HCT116 (cell line): ENCODE measurements around the gene KCNIP4. TPM values are rescaled to one million over a fixed set of nuclear protein-coding genes. Genes with fewer than 3 reads are reported as not detected.

Experiments used
- ATAC-seq: fragments of 200-7000 bp; cut with Tn5 transposase; 2 replicates; pipeline ENCODE4 v1.9.1; 2020; ENCODE audit warnings: mild to moderate bottlenecking, moderate library complexity
- BruUV-seq: library from RNA; stranded (reverse); fragments of 400-500 nt; replicated peaks from 2 replicates; lab custom pipeline; 2021; lab: Mats Ljungman, UMichigan
- CTCF ChIA-PET: fragments of 300-600 bp; sonication (Branson Sonifier 250); formaldehyde crosslinking; loops from one replicate; lab custom pipeline; 2021; ENCODE audit warnings: antibody characterized with exemption; lab: Charles Lee
- POLR2A ChIA-PET: fragments of 300-600, 350-600 bp; sonication (Branson Sonifier 250); formaldehyde crosslinking; loops from one replicate; lab custom pipeline; 2021; ENCODE audit warnings: antibody characterized with exemption; lab: Charles Lee
- RAD21 ChIA-PET, 2 experiments: fragments of 300-600 bp; sonication (Branson Sonifier 250); formaldehyde crosslinking; loops; one replicate each; lab custom pipeline; 2023; ENCODE audit warnings: low total read pairs in 2 of 2; ENCODE audit not compliant: uncharacterized antibody in 2 of 2, unreplicated experiment in 2 of 2, low non-redundant PET in 1 of 2; lab: Charles Lee
- DNase-seq: peaks from one replicate; pipeline ENCODE4 v3.0.0-alpha.2; 2010; ENCODE audit warnings: low read depth, low spot score
- H2AFZ ChIP-seq: fragments of 200-600 bp; shearing (Covaris generic), sonication (generic); 2 replicates; pipeline ENCODE4 v1.6.1; 2017; ENCODE audit warnings: low read depth, mixed run types, mixed read lengths, antibody characterized with exemption, low read length; ENCODE audit not compliant: poor library complexity, severe bottlenecking
- H3K27ac ChIP-seq: 2 replicates; pipeline ENCODE4 v1.5.1; 2012; ENCODE audit warnings: low read depth, low read length
- H3K27me3 ChIP-seq: fragments of 200-600 bp; sonication (generic); 2 replicates; pipeline ENCODE4 v1.6.1; 2016; ENCODE audit warnings: mixed run types, low read length, mixed read lengths; ENCODE audit not compliant: insufficient read depth
- H3K36me3 ChIP-seq, 2 experiments: fragments of 200-500 bp in 1 of 2; fragments of 200-600 bp in 1 of 2; sonication (Bioruptor generic) in 1 of 2; sonication (generic) in 1 of 2; 2 replicates each; pipeline versions ENCODE4 v1.5.1 to v1.6.1; 2014 to 2016; ENCODE audit warnings: low read length in 2 of 2, inconsistent platforms in 1 of 2, mixed read lengths in 1 of 2, mixed run types in 1 of 2; ENCODE audit not compliant: insufficient read depth in 2 of 2, control insufficient read depth in 1 of 2
- H3K4me1 ChIP-seq, 2 experiments: fragments of 200-600 bp in 1 of 2; sonication (generic) in 1 of 2; 2 replicates each; pipeline versions ENCODE4 v1.5.1 to v1.6.1; 2012 to 2017; ENCODE audit warnings: low read length in 2 of 2, inconsistent platforms in 1 of 2, mild to moderate bottlenecking in 1 of 2, mixed read lengths in 1 of 2, mixed run types in 1 of 2, moderate library complexity in 1 of 2; ENCODE audit not compliant: insufficient read depth in 2 of 2, control insufficient read depth in 1 of 2
- H3K4me2 ChIP-seq: fragments of 200-600 bp; sonication (generic); 2 replicates; pipeline ENCODE4 v1.6.1; 2017; ENCODE audit warnings: mixed run types, low read length, mixed read lengths
- H3K4me3 ChIP-seq, 2 experiments: fragments of 200-600 bp in 1 of 2; sonication (generic) in 1 of 2; replicated peaks in 1 of 2; 2 replicates each; pipeline ENCODE4 v1.5.1; 2011 to 2016; ENCODE audit warnings: low read length in 2 of 2, control low read depth in 1 of 2, low read depth in 1 of 2, mild to moderate bottlenecking in 1 of 2, mixed read lengths in 1 of 2, mixed run types in 1 of 2
- H3K79me2 ChIP-seq: fragments of 200-600 bp; sonication (generic); 2 replicates; pipeline ENCODE4 v1.6.1; 2017; ENCODE audit warnings: mild to moderate bottlenecking, mixed run types, low read length, moderate library complexity, mixed read lengths; ENCODE audit not compliant: insufficient read depth
- H3K9ac ChIP-seq: fragments of 200-600 bp; sonication (generic); 2 replicates; pipeline ENCODE4 v1.6.1; 2016; ENCODE audit warnings: low read length, mixed read lengths
- H3K9me2 ChIP-seq: fragments of 200-600 bp; sonication (generic), shearing (Covaris generic); 2 replicates; pipeline ENCODE4 v1.6.1; 2017; ENCODE audit warnings: mixed run types, mild to moderate bottlenecking, moderate library complexity; ENCODE audit not compliant: insufficient read depth
- H3K9me3 ChIP-seq, 2 experiments: fragments of 200-500 bp in 1 of 2; fragments of 200-600 bp in 1 of 2; sonication (Bioruptor generic) in 1 of 2; sonication (generic) in 1 of 2; 2 replicates each; pipeline ENCODE4 v1.6.1; 2014 to 2017; ENCODE audit warnings: low read length in 2 of 2, mixed read lengths in 2 of 2, inconsistent platforms in 1 of 2, low read depth in 1 of 2, mild to moderate bottlenecking in 1 of 2, mixed run types in 1 of 2, moderate library complexity in 1 of 2; ENCODE audit not compliant: control insufficient read depth in 1 of 2, insufficient read depth in 1 of 2
- H4K20me1 ChIP-seq: fragments of 200-600 bp; sonication (generic), shearing (Covaris generic); 2 replicates; pipeline ENCODE4 v1.6.1; 2017; ENCODE audit warnings: mixed run types, mild to moderate bottlenecking, moderate library complexity; ENCODE audit not compliant: insufficient read depth
- CEBPB ChIP-seq: IDR thresholded peaks from 2 replicates; pipeline ENCODE4 v1.6.1; 2012; ENCODE audit warnings: low read depth
- EGR1 ChIP-seq: IDR thresholded peaks from 2 replicates; pipeline ENCODE4 v1.6.1; 2012; ENCODE audit warnings: low read depth
- ELF1 ChIP-seq: IDR thresholded peaks from 2 replicates; pipeline ENCODE4 v1.6.1; 2012; ENCODE audit warnings: low read depth, borderline replicate concordance
- EZH2 ChIP-seq: fragments of 200-600 bp; sonication (generic); IDR thresholded peaks from 2 replicates; pipeline ENCODE4 v1.6.1; 2017; ENCODE audit warnings: antibody characterized with exemption, mixed run types
- EZH2phosphoT487 ChIP-seq: fragments of 200-600 bp; IDR thresholded peaks from 2 replicates; pipeline ENCODE4 v1.6.1; 2018; ENCODE audit warnings: antibody characterized with exemption, borderline replicate concordance
- FOSL1 ChIP-seq: IDR thresholded peaks from 2 replicates; pipeline ENCODE4 v1.6.1; 2012; ENCODE audit warnings: low read depth
- RAD21 ChIP-seq: IDR thresholded peaks from 2 replicates; pipeline ENCODE4 v1.6.1; 2012; ENCODE audit warnings: low read depth, mild to moderate bottlenecking
- SP1 ChIP-seq: IDR thresholded peaks from 2 replicates; pipeline ENCODE4 v1.6.1; 2012; ENCODE audit warnings: low read depth
- TCF7L2 ChIP-seq: IDR thresholded peaks from 2 replicates; pipeline ENCODE4 v1.7.0; 2011; ENCODE audit warnings: borderline replicate concordance, inconsistent platforms; ENCODE audit not compliant: insufficient read depth, insufficient read length; ENCODE audit errors: extremely low read depth
- YY1 ChIP-seq: IDR thresholded peaks from 2 replicates; pipeline ENCODE4 v1.6.1; 2011; ENCODE audit warnings: low read length, low read depth, moderate library complexity, mild to moderate bottlenecking; ENCODE audit not compliant: insufficient replicate concordance; ENCODE audit errors: extremely low read depth
- ZNF274 ChIP-seq: fragments of 200-500 bp; sonication (Bioruptor generic); IDR thresholded peaks from 2 replicates; pipeline ENCODE4 v1.6.1; 2014; ENCODE audit warnings: mild to moderate bottlenecking, low read depth, low read length, inconsistent platforms
- intact Hi-C: fragments of 100-400 bp; cut with micrococcal nuclease; formaldehyde crosslinking; loops from 2 replicates; pipeline ENCODE4 v1.10.0; 2022
- total RNA-seq: library from RNA; stranded (reverse); gene quantifications from one replicate; pipeline ENCODE4 v1.2.1, GENCODE V29; 2021; ENCODE audit not compliant: unreplicated experiment
- TF ChIP-seq, protein P1 (sequence below): IDR thresholded peaks from 2 replicates; pipeline ENCODE4 v1.6.1; 2012; ENCODE audit warnings: low read depth
- TF ChIP-seq, protein P2 (sequence below), 3 experiments: fragments of 200-600 bp in 1 of 3; sonication (generic) in 1 of 3; IDR thresholded peaks in 2 of 3; conservative IDR thresholded peaks in 1 of 3; 2 replicates each; pipeline ENCODE4 v1.5.1; 2012 to 2017; ENCODE audit warnings: low read depth in 2 of 3, low read length in 2 of 3, antibody characterized with exemption in 1 of 3, borderline replicate concordance in 1 of 3, control low read depth in 1 of 3, mild to moderate bottlenecking in 1 of 3, mixed read lengths in 1 of 3, mixed run types in 1 of 3, moderate library complexity in 1 of 3; ENCODE audit not compliant: insufficient read depth in 1 of 3
- TF ChIP-seq, protein P3 (sequence below): IDR thresholded peaks from 2 replicates; pipeline ENCODE4 v1.6.1; 2012

KCNIP4 gene
- total RNA-seq, 1 experiment from 2014 or later, result not detected

DNA sequence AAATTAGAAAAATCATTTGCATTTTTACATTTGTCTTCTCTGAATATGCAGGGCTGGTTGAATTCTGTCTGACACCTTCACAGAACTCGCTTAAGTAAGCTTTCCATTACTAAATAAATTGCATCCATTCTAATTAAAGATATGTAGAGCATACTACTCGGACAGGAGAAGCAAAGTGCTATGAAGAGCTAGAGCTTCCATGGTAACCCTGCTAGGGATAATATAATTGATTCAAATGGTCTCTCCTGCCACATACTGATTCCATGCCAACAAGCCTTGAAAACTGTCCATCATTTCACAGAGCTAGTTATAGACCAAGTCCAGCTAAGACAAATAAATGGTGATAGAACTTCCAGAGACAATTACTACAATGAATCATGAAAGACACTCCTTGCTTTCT lies 571.5 kb downstream of the KCNIP4 start:
- CTCF ChIA-PET, result no interaction called here
- Histone ChIP-seq H3K27me3 (no peaks in the 10 kb centered on the region), H3K9me2 (no peaks in the 10 kb centered on the region), H3K27ac (no peak overlapping the region), H3K9me3 (peaks cover 0 to 9% of the 10 kb centered on the region in 2 experiments; a peak in 2 of 4 replicates), H2AFZ (no peak overlapping the region), H3K4me3 (no peak overlapping the region), H3K4me2 (no peak overlapping the region), H4K20me1 (no peaks in the 10 kb centered on the region), H3K4me1 (no peaks in the 10 kb centered on the region), H3K79me2 (no peaks in the 10 kb centered on the region), H3K36me3 (no peaks in the 10 kb centered on the region), H3K9ac (no peak overlapping the region)
- TF ChIP-seq YY1 (no peak), RAD21 (no peak), ELF1 (no peak), EZH2 (no peak), ZNF274 (no peak), FOSL1 (no peak), EGR1 (no peak), SP1 (no peak), EZH2phosphoT487 (no peak), CEBPB (no peak), TCF7L2 (no peak)
- TF ChIP-seq, protein P1, sequence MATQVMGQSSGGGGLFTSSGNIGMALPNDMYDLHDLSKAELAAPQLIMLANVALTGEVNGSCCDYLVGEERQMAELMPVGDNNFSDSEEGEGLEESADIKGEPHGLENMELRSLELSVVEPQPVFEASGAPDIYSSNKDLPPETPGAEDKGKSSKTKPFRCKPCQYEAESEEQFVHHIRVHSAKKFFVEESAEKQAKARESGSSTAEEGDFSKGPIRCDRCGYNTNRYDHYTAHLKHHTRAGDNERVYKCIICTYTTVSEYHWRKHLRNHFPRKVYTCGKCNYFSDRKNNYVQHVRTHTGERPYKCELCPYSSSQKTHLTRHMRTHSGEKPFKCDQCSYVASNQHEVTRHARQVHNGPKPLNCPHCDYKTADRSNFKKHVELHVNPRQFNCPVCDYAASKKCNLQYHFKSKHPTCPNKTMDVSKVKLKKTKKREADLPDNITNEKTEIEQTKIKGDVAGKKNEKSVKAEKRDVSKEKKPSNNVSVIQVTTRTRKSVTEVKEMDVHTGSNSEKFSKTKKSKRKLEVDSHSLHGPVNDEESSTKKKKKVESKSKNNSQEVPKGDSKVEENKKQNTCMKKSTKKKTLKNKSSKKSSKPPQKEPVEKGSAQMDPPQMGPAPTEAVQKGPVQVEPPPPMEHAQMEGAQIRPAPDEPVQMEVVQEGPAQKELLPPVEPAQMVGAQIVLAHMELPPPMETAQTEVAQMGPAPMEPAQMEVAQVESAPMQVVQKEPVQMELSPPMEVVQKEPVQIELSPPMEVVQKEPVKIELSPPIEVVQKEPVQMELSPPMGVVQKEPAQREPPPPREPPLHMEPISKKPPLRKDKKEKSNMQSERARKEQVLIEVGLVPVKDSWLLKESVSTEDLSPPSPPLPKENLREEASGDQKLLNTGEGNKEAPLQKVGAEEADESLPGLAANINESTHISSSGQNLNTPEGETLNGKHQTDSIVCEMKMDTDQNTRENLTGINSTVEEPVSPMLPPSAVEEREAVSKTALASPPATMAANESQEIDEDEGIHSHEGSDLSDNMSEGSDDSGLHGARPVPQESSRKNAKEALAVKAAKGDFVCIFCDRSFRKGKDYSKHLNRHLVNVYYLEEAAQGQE, result no peak
- TF ChIP-seq, protein P2, sequence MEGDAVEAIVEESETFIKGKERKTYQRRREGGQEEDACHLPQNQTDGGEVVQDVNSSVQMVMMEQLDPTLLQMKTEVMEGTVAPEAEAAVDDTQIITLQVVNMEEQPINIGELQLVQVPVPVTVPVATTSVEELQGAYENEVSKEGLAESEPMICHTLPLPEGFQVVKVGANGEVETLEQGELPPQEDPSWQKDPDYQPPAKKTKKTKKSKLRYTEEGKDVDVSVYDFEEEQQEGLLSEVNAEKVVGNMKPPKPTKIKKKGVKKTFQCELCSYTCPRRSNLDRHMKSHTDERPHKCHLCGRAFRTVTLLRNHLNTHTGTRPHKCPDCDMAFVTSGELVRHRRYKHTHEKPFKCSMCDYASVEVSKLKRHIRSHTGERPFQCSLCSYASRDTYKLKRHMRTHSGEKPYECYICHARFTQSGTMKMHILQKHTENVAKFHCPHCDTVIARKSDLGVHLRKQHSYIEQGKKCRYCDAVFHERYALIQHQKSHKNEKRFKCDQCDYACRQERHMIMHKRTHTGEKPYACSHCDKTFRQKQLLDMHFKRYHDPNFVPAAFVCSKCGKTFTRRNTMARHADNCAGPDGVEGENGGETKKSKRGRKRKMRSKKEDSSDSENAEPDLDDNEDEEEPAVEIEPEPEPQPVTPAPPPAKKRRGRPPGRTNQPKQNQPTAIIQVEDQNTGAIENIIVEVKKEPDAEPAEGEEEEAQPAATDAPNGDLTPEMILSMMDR (IDR thresholded peaks at IDR 0.05 in 2 of 3, conservative IDR thresholded peaks at IDR 0.05 in 1 of 3; ENCODE audit: borderline replicate concordance in 1 of 3, insufficient read depth in 1 of 3, low read depth in 2 of 3, low read length in 2 of 3), result no peak
- TF ChIP-seq, protein P3, sequence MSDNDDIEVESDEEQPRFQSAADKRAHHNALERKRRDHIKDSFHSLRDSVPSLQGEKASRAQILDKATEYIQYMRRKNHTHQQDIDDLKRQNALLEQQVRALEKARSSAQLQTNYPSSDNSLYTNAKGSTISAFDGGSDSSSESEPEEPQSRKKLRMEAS, result no peak
- RAD21 ChIA-PET, result no interaction called here
- intact Hi-C loops, result no loop called here
- no TSS peak for BruUV-seq
- POLR2A ChIA-PET, result no interaction called here
- ATAC-seq, result no peak
- no peak for DNase-seq
